ENCODE measurements around the gene FMR1NB. TPM values are rescaled to one million over a fixed set of nuclear protein-coding genes. Genes with fewer than 3 reads are reported as not detected.

Gene FMR1NB
- total and polyA plus RNA-seq, 2 experiments from 2014 or later = not detected

DNA sequence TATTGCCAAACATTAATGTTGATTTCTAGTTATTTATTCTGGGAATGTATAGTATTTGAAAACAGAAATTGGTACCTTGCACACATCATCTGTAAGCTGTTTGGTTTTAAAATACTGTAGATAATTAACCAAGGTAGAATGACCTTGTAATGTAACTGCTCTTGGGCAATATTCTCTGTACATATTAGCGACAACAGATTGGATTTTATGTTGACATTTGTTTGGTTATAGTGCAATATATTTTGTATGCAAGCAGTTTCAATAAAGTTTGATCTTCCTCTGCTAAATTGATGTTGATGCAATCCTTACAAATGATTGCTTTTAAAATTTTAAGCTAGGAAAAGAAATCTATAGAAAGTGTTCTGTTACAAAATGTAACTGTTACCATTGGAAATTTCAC is 30.8 kb upstream of the FMR1NB start:
- no peaks in the 10 kb centered on the region for H3K4me1 ChIP-seq (ENCODE audit: low read depth)
- TF ChIP-seq, protein P1, sequence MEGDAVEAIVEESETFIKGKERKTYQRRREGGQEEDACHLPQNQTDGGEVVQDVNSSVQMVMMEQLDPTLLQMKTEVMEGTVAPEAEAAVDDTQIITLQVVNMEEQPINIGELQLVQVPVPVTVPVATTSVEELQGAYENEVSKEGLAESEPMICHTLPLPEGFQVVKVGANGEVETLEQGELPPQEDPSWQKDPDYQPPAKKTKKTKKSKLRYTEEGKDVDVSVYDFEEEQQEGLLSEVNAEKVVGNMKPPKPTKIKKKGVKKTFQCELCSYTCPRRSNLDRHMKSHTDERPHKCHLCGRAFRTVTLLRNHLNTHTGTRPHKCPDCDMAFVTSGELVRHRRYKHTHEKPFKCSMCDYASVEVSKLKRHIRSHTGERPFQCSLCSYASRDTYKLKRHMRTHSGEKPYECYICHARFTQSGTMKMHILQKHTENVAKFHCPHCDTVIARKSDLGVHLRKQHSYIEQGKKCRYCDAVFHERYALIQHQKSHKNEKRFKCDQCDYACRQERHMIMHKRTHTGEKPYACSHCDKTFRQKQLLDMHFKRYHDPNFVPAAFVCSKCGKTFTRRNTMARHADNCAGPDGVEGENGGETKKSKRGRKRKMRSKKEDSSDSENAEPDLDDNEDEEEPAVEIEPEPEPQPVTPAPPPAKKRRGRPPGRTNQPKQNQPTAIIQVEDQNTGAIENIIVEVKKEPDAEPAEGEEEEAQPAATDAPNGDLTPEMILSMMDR (IDR thresholded peaks at IDR 0.05; ENCODE audit: low read depth, low read length) = no peak
- peaks cover 12% of the 10 kb centered on the region for H3K36me3 ChIP-seq
- no peak for DNase-seq (ENCODE audit: low read depth in 1 of 2, low spot score in 1 of 2)
- no peak overlapping the region for H3K27ac ChIP-seq
- no peaks in the 10 kb centered on the region for H3K9me3 ChIP-seq (ENCODE audit: low read depth)
- H3K4me3 ChIP-seq = no peak overlapping the region
- H3K27me3 ChIP-seq = no peaks in the 10 kb centered on the region

DNA sequence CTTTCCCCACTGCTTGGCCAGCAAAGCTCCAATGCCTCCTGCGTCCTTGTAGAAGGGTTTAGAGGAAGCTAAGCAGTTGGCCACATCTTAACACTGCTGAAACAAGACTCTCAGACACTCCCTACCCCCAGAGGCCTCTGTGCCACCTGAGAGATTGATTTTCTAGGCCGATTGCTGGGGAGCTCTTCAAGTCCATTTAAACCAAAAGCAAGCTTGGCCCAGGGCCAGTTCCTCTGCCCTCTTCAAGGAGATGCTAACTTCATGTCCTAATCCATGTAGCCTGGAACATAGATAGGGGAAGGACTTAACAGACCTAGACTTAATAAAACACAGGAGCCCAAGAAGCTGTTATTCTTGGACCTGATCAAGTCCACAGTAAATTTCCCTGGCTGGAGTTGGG is 27.2 kb upstream of the FMR1NB start:
- no peak for DNase-seq (ENCODE audit: low read depth in 1 of 2, low spot score in 1 of 2)
- TF ChIP-seq, protein P1 (IDR thresholded peaks at IDR 0.05; ENCODE audit: low read depth, low read length) = no peak
- Histone ChIP-seq H3K4me3 (no peak overlapping the region), H3K4me1 (ENCODE audit: low read depth) (no peaks in the 10 kb centered on the region), H3K27ac (no peak overlapping the region), H3K9me3 (ENCODE audit: low read depth) (no peaks in the 10 kb centered on the region), H3K36me3 (peaks cover 7% of the 10 kb centered on the region), H3K27me3 (no peaks in the 10 kb centered on the region)

DNA sequence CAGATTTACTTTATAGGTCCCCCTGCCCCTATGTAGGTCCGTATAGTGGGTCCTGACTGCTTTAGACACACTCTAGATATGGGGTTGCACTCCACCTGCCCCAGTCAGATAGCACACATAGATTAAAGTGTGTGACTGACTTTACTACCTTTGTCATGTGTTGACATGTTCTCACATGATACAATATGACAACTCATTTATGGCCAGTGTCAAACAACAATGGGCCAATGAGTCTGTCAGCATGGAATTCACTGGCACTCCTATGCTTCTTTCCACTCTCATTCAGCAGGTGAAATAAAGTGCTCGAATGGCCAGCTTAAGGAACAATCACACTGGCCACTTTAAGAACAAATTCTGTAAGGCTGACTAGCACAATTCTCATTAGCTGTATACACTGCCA is 23.8 kb upstream of the FMR1NB start:
- no peaks in the 10 kb centered on the region for H3K9me3 ChIP-seq (ENCODE audit: low read depth)
- TF ChIP-seq, protein P1 (IDR thresholded peaks at IDR 0.05; ENCODE audit: low read depth, low read length) = no peak
- no peaks in the 10 kb centered on the region for H3K27me3 ChIP-seq
- no peak for DNase-seq (ENCODE audit: low read depth in 1 of 2, low spot score in 1 of 2)
- no peaks in the 10 kb centered on the region for H3K36me3 ChIP-seq
- H3K27ac ChIP-seq = no peak overlapping the region
- no peaks in the 10 kb centered on the region for H3K4me1 ChIP-seq (ENCODE audit: low read depth)
- no peak overlapping the region for H3K4me3 ChIP-seq

DNA sequence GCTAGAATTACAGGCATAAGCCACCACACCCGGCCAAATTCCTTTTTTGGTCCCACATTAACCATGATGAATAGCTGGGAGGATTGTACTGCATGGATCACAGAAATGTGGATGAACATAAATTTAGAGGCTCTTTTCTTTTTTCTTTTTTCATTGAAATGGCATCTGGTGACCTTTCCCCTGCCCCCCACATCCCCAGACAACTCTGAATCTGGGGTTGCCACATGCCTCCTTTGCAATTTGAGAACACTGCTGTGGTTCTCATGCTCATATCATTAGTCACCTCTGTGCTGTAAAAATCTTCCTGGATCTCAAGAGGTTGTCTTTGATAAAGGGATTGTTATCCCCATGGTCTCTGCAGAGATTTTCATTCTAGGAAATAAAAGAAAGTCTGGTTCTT is 22.8 kb upstream of the FMR1NB start:
- H3K9me3 ChIP-seq (ENCODE audit: low read depth) = no peaks in the 10 kb centered on the region
- no peak for DNase-seq (ENCODE audit: low read depth in 1 of 2, low spot score in 1 of 2)
- H3K27me3 ChIP-seq = no peaks in the 10 kb centered on the region
- H3K36me3 ChIP-seq = no peaks in the 10 kb centered on the region
- no peak overlapping the region for H3K27ac ChIP-seq
- no peak overlapping the region for H3K4me3 ChIP-seq
- no peaks in the 10 kb centered on the region for H3K4me1 ChIP-seq (ENCODE audit: low read depth)
- TF ChIP-seq, protein P1 (IDR thresholded peaks at IDR 0.05; ENCODE audit: low read depth, low read length) = no peak

DNA sequence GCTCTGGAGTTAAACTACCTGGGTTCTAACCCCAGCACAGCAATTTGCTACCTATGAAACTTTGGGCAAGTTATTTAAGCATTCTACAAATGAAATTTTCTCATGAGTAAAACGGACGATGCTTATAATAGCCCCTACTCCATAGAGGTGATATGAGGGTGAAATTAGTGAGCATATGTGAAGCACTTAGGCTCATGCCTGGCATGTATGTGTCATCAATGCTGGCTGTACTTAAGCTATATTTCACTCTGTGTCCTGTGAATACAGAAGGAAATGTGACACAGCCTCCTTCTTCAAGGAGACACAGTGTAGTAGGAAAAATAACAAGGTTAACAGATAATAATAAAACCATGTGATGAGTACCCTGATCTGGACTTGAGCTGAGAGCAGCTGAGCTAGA is 20.4 kb upstream of the FMR1NB start:
- Histone ChIP-seq H3K4me3 (no peak overlapping the region), H3K36me3 (no peaks in the 10 kb centered on the region), H3K4me1 (ENCODE audit: low read depth) (no peaks in the 10 kb centered on the region), H3K9me3 (ENCODE audit: low read depth) (no peaks in the 10 kb centered on the region), H3K27me3 (no peaks in the 10 kb centered on the region), H3K27ac (no peak overlapping the region)
- DNase-seq (ENCODE audit: low read depth in 1 of 2, low spot score in 1 of 2) = no peak
- TF ChIP-seq, protein P1 (IDR thresholded peaks at IDR 0.05; ENCODE audit: low read depth, low read length) = no peak

DNA sequence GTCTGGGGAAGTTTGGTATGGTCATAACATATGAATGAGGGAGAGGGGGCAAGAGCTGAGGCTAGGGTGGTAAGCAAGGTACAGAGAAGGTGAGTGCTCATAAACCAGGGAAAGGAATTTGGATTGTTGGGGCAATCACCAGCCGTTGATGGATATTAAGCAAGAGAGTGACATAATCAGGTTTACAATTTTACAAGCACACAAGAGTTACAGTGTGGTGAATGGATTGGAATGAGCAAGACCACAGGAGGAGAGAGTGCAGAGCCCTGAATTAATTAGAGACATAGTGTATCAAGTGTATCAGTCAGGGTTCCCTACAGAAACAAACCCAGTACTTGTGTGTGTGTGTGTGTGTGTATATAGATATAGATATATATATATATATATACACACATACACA is 18.7 kb upstream of the FMR1NB start:
- no peak overlapping the region for H3K27ac ChIP-seq
- no peak for DNase-seq (ENCODE audit: low read depth in 1 of 2, low spot score in 1 of 2)
- no peaks in the 10 kb centered on the region for H3K9me3 ChIP-seq (ENCODE audit: low read depth)
- H3K4me3 ChIP-seq = no peak overlapping the region
- no peaks in the 10 kb centered on the region for H3K4me1 ChIP-seq (ENCODE audit: low read depth)
- H3K36me3 ChIP-seq = no peaks in the 10 kb centered on the region
- no peaks in the 10 kb centered on the region for H3K27me3 ChIP-seq
- TF ChIP-seq, protein P1 (IDR thresholded peaks at IDR 0.05; ENCODE audit: low read depth, low read length) = no peak
